ENCODE measurements around the gene BCL6.

DNA sequence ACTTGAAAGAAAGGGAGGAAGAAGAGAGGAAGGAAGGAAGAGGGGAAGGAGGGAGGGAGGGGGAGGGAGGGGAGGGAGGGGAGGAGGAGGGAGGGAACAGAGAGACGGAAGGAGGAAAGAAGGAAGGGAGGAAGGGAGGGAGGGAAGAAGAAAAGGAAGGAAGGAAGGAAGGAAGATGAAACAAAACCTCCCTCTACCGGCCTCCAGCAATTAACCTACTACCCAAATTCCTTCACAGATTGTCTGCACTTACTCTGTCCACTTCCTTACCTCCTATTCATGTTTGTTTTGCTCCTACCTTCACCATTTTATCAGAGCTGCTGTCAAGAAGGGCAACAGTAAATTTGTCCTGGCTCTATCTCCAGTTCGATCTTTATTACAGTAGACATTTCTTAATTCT lies 44.6 kb upstream of the BCL6 start:
- TF ChIP-seq JUN (CRISPR knock-in tag; IDR thresholded peaks at IDR 0.05) (no peak), ZNF263 (CRISPR knock-in tag; IDR thresholded peaks at IDR 0.05; ENCODE audit: low read depth) (no peak), FOXP1 (CRISPR knock-in tag; IDR thresholded peaks at IDR 0.05; ENCODE audit: borderline replicate concordance) (no peak), TEAD1 (CRISPR knock-in tag; IDR thresholded peaks at IDR 0.05) (no peak), ZNF138 (CRISPR knock-in tag; conservative IDR thresholded peaks at IDR 0.05) (no peak), ELF4 (CRISPR knock-in tag; IDR thresholded peaks at IDR 0.05; ENCODE audit: low read depth) (no peak)
- TF ChIP-seq, protein P1, sequence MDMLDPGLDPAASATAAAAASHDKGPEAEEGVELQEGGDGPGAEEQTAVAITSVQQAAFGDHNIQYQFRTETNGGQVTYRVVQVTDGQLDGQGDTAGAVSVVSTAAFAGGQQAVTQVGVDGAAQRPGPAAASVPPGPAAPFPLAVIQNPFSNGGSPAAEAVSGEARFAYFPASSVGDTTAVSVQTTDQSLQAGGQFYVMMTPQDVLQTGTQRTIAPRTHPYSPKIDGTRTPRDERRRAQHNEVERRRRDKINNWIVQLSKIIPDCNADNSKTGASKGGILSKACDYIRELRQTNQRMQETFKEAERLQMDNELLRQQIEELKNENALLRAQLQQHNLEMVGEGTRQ (CRISPR knock-in tag; IDR thresholded peaks at IDR 0.05): no peak
- TF ChIP-seq, protein P2, sequence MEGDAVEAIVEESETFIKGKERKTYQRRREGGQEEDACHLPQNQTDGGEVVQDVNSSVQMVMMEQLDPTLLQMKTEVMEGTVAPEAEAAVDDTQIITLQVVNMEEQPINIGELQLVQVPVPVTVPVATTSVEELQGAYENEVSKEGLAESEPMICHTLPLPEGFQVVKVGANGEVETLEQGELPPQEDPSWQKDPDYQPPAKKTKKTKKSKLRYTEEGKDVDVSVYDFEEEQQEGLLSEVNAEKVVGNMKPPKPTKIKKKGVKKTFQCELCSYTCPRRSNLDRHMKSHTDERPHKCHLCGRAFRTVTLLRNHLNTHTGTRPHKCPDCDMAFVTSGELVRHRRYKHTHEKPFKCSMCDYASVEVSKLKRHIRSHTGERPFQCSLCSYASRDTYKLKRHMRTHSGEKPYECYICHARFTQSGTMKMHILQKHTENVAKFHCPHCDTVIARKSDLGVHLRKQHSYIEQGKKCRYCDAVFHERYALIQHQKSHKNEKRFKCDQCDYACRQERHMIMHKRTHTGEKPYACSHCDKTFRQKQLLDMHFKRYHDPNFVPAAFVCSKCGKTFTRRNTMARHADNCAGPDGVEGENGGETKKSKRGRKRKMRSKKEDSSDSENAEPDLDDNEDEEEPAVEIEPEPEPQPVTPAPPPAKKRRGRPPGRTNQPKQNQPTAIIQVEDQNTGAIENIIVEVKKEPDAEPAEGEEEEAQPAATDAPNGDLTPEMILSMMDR (IDR thresholded peaks at IDR 0.05): no peak
- TF ChIP-seq, protein P3, sequence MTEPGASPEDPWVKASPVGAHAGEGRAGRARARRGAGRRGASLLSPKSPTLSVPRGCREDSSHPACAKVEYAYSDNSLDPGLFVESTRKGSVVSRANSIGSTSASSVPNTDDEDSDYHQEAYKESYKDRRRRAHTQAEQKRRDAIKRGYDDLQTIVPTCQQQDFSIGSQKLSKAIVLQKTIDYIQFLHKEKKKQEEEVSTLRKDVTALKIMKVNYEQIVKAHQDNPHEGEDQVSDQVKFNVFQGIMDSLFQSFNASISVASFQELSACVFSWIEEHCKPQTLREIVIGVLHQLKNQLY (CRISPR knock-in tag; IDR thresholded peaks at IDR 0.05): no peak
- TF ChIP-seq, protein P4, sequence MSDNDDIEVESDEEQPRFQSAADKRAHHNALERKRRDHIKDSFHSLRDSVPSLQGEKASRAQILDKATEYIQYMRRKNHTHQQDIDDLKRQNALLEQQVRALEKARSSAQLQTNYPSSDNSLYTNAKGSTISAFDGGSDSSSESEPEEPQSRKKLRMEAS (CRISPR knock-in tag; IDR thresholded peaks at IDR 0.05): no peak
- TF ChIP-seq, protein P5, sequence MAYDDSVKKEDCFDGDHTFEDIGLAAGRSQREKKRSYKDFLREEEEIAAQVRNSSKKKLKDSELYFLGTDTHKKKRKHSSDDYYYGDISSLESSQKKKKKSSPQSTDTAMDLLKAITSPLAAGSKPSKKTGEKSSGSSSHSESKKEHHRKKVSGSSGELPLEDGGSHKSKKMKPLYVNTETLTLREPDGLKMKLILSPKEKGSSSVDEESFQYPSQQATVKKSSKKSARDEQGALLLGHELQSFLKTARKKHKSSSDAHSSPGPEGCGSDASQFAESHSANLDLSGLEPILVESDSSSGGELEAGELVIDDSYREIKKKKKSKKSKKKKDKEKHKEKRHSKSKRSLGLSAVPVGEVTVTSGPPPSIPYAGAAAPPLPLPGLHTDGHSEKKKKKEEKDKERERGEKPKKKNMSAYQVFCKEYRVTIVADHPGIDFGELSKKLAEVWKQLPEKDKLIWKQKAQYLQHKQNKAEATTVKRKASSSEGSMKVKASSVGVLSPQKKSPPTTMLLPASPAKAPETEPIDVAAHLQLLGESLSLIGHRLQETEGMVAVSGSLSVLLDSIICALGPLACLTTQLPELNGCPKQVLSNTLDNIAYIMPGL (CRISPR knock-in tag; IDR thresholded peaks at IDR 0.05): no peak

All from WTC11 (cell line).